Measurements from ENCODE around the gene SPOCD1. TPM values are rescaled to one million over a fixed set of nuclear protein-coding genes. Genes with fewer than 3 reads are reported as not detected.

The SPOCD1 gene
- polyA plus RNA-seq, 4 donors, result 0.22 to 0.34 (median 0.26) TPM

GRCh38 chr1:31802190-31803150 lies 13.4 kb downstream of the SPOCD1 start:
- DNase-seq (ENCODE audit: low read depth in 4 of 4, low spot score in 3 of 4), result no peak

GRCh38 chr1:31801458-31801857 lies 14.4 kb downstream of the SPOCD1 start:
- no peak for DNase-seq (ENCODE audit: low read depth in 4 of 4, low spot score in 3 of 4)

DNA sequence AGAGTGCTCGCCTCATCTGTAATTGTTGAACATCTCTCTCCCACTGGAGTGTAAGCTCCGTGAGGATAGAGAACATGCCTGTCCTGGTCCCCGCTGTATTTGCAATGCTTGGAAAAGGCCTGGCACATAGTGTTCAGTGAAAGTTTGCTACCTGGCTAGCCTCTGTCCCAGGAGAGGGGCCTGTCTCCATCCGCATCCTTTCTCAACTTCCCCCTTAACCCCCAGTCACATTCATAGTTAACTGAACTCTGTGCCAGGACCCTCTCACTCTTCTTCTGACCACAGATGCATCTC lies 15.2 kb downstream of the SPOCD1 start:
- no peak for DNase-seq (ENCODE audit: low read depth in 4 of 4, low spot score in 3 of 4)

GRCh38 chr1:31799895-31800673 lies 15.7 kb downstream of the SPOCD1 start:
- DNase-seq (ENCODE audit: low read depth in 4 of 4, low spot score in 3 of 4), result no peak

- DNase-seq (ENCODE audit: low read depth in 4 of 4, low spot score in 3 of 4), result no peak
Measured at GRCh38 chr1:31799196-31799894, 16.5 kb downstream of the SPOCD1 start.

- no peak for DNase-seq (ENCODE audit: low read depth in 4 of 4, low spot score in 3 of 4)
Measured at GRCh38 chr1:31798433-31799195, 17.2 kb downstream of the SPOCD1 start.

DNA sequence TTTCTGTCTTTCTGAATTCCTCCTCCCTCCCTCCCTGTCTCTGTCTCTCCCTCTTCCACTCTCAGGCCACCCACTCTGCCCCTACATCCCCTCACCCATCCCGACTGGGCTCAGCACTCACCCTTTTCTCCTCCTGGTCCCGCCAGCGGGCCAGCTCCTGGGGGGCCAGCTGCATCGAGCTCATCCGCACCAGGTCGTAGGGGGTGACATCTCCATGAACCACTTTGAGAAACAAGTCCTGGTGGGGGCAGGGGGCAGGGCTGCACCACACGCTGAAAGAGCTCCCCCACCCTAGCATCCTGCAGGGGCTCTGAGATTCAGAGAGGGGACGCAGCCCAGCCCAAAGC lies 17.8 kb downstream of the SPOCD1 start:
- DNase-seq (ENCODE audit: low read depth in 4 of 4, low spot score in 3 of 4), result no peak

DNA sequence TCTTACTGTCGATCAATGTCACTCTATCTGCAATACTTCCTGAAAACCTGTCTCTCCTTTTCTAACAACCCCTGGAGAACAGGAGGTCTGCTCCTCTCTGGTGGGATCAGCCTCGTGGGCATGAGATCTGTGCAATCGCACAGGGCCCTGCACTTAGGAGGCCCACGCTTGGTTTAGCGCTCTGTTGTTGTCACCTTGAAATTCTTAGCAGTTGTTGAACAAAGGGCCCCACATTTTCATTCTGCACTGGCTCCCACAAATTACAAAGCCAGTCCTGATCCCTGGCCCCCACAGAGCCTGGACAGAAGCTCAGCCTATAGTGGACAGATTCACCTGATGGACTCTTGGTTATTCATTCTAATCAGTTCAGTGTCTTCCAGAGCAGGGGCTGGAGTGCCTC lies 18.6 kb downstream of the SPOCD1 start:
- no peak for DNase-seq (ENCODE audit: low read depth in 4 of 4, low spot score in 3 of 4)

- DNase-seq (ENCODE audit: low read depth in 4 of 4, low spot score in 3 of 4), result no peak
Measured at GRCh38 chr1:31796707-31797106, 19.1 kb downstream of the SPOCD1 start.

DNA sequence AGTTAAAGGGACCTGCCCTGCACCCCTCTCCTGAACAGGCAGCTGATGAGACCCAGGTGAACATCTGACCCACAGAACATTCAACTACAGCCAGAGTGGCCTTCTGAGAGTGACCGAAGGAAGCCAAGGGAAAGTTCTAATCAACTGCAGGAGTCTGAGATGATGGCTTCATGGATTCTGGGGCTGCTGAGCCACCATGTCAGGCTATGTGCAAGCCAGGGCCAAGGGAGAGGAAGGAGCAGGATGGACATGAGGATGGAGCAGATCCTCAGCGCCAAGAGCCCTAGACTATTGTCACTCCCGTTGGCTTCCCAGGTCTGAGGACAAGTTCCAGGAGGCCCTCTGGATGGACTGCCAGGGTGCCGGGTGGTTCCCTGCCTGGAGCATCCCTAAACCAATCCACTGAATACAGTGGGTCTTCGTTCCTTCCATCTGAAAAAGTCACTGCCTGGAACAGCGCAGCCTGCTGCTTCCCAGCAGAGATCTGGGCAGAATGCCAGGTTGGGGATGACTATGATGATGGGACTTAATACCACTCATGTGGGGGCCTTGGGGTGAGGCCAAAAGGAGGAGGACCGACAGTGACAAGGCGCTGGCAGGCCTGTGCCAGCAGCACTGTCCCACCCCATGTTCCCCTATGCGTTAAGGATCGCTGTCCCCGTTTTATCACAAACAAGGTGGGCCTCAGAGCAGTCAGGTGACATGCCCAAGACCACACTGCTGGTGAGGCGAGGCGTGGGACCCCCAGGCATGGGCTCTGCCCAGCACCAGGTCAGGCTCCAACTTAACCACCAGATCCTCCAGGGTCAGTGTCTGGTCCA lies 19.8 kb downstream of the SPOCD1 start:
- DNase-seq (ENCODE audit: low read depth in 4 of 4, low spot score in 3 of 4), result no peak

GRCh38 chr1:31795096-31795675 lies 20.6 kb downstream of the SPOCD1 start:
- DNase-seq (ENCODE audit: low read depth in 4 of 4, low spot score in 3 of 4), result no peak

- no peak for DNase-seq (ENCODE audit: low read depth in 4 of 4, low spot score in 3 of 4)
Measured at GRCh38 chr1:31793586-31794285, 22.1 kb downstream of the SPOCD1 start.

DNA sequence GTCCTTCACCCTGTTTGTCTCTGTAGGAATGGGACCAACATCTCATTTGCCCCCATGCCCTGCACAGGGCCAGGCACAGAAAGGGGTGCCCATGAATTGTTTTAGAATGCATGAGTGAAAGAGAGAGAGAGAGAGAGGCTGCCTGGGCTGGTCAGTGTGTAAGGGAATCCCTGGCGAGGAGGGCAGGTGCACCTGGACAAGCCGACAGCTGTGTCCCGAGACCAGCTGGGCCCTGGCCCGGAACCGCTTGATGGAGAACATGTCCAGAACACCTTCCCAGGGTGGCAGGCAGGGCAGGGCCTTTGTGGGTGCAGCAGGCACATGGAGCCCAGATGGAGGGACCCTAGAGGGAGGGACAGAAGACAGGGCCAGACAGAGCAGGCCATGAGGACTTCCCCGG lies 22.7 kb downstream of the SPOCD1 start:
- DNase-seq (ENCODE audit: low read depth in 4 of 4, low spot score in 3 of 4), result no peak

DNA sequence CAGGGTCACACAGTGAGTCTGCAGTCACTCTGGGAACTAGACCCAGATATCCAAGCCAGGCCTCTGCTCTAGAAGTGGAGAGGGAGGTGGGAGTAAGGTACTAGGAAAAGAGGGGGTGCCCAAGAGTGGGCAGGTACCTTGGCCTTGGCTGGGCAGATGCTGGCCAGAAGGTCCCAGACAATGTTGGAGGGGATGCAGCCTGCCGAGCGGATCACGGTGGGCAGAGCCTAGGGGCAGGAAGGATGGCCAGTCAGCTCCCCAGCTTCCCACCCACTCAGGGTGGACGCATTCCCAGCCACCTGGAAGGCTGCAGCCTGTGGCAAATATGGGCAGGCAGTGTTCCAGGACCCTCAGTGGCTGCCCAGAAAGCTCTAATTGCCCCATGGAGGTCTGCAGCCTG lies 23.3 kb downstream of the SPOCD1 start:
- no peak for DNase-seq (ENCODE audit: low read depth in 4 of 4, low spot score in 3 of 4)

DNA sequence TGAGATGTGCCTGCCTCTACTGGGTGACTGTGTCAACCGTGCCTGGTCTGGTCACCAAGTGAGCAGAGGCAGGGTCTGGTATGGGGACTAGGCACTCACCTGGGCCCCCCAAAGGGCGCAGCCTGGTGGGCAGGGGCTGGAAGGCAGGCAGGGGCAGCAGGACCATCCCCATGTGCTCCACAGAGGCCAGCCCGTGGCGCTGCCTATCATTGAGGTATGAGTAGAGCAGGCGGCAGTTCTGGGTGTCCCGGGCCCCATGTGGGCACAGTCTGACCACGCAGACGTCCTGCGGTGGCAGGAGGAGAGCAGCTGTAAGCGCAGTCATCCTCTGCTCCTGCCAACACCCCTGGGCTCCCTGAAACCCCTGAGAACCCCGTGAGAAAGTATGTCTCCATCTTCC lies 23.7 kb downstream of the SPOCD1 start:
- no peak for DNase-seq (ENCODE audit: low read depth in 4 of 4, low spot score in 3 of 4)

DNA sequence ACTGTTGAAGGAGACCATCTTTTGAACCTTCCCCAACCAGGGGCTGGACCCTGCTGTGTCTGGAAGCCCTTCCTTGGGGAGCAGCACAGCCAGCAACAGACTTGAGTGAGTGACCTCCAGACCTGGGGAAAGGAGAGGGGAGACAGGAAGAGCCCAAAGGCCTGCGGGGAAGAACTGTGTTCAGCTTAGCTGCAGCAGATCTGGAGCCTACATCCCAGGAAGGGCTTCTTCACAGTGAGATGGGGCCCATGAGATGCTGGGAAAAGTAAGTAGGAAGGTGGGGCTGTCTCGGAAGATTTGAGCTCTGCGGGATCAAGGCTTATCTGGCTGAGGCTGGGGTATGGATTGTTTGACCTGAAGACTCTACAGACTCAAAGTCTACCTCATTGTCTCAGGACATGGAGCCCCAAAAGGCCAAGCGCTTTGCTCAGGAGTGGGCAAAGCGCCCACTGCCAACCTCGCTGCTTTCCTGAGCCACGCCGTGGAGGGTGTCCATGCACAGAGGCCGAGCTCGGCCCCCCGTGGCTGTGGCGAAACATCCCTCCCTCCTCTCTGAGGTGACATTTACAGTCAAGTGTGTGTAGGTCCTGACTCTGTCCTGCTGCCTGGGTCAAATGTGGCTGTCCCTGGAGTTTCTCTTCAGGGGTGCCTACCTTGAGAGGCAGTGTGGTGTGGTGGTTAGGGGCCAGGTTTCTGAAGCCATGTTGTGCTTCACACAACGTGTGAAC lies 24.5 kb downstream of the SPOCD1 start:
- no peak for DNase-seq (ENCODE audit: low read depth in 4 of 4, low spot score in 3 of 4)

DNA sequence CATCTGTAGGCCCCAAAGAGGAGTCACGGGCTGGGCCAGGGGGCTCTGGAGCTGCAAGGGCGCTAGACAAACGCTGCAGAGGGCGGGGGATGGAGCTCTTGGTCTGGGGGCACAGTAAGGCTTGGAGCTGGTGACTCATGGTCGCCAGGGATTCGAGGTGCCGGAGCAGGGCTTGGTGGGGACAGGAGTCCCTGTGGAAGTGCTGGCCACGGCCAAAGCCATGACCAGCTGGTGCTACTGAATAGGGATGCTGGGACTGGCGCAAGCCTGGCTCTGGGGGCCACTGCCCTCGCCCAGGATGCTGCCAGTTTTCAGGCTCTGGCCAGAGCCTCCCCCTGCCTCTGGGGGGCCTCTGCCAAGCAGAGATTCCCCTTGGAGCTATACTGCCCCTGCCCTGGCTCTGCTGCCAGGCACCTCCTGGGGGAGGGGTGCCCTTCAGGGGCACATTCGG lies 25.2 kb downstream of the SPOCD1 start:
- DNase-seq (ENCODE audit: low read depth in 4 of 4, low spot score in 3 of 4), result no peak

DNA sequence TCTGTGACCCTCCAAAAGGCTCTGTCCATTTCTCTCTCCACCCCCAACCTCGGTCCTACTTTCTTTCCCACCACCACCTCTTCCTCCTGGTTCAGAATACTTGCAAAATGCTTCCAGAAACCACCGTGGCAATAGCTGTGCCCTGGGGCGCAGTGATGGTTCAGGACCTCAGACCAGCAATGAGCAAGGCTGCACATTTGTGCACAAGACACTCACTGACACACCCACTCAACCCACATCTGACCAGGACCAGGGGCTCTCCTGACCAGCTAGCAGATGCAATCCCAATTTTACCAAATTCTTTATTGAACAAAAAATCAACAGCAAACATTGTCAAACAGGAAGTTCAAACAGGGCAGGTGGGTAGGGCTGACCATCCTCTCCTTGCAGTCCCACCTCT lies 25.7 kb downstream of the SPOCD1 start:
- DNase-seq (ENCODE audit: low read depth in 4 of 4, low spot score in 3 of 4), result no peak

Measured in right renal pelvis (tissue), 4 donors.